ENCODE results near the gene QSOX2.

The QSOX2 gene

GRCh38 chr9:136230773-136231172, 14.8 kb downstream of the QSOX2 start:
- no peak overlapping the region for H3K4me3 Mint-ChIP-seq
- no peaks in the 10 kb centered on the region for H3K9me3 Mint-ChIP-seq
- no peaks in the 10 kb centered on the region for H3K27me3 Mint-ChIP-seq
- ATAC-seq: no peak
- H3K27ac Mint-ChIP-seq: peak overlapping the region; percentile 50
- H3K36me3 Mint-ChIP-seq: peaks cover 70% of the 10 kb centered on the region
- peaks cover 81% of the 10 kb centered on the region for H3K4me1 Mint-ChIP-seq

GRCh38 chr9:136230365-136230764, 15.2 kb downstream of the QSOX2 start:
- Mint-ChIP-seq H3K27ac (peak overlapping the region; percentile 50), H3K27me3 (no peaks in the 10 kb centered on the region), H3K4me1 (peaks cover 84% of the 10 kb centered on the region), H3K36me3 (peaks cover 66% of the 10 kb centered on the region), H3K4me3 (no peak overlapping the region), H3K9me3 (no peaks in the 10 kb centered on the region)
- ATAC-seq: no peak

DNA sequence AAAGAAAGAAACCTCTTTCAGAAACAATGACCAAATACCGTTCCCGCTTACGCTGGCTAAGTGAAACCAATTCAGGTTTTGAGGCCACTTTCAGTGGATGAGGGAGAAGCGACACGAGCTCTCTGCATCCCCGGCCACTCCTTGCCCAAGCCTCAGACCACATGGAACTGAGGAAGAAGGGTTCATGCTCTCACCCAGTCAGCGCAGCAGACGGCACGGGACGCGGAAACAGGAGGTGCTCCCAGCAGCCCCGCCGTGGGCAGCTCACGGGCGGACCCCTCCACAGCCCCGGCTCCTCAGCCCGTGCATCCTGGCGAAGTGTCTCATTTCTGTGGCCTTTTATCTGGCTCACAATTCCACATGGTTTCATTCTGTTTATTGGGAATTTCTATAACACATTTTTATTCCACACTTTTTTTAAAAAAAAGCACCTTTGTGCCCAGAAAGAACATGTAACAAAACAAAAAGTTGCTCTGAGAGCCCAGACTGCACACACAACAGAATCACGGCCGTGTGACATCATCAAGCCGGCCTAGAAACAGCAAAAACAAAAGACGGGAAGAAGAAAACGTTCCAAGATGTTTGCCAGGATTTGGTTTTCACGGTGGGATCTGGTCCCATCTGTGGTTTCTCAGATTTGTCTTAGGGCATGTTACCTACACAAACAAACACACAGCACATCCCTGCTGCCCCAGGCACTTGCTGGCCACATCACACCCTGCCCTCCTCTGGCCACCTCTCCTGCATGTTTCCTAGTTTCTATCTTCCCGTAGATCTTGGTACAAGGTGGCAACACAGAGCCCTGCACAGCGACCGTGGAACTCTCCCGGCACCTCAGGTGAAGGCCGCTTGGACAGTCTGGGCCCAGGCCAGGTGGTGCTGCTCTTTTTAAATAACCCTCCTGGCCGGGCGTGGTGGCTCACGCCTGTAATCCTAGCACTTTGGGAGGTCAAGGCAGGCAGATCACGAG, 16.2 kb downstream of the QSOX2 start:
- H3K9me3 Mint-ChIP-seq: no peaks in the 10 kb centered on the region
- H3K4me3 Mint-ChIP-seq: no peak overlapping the region
- peaks cover 84% of the 10 kb centered on the region for H3K4me1 Mint-ChIP-seq
- no peak for ATAC-seq
- peak overlapping the region; percentile 97 for H3K27ac Mint-ChIP-seq
- no peaks in the 10 kb centered on the region for H3K27me3 Mint-ChIP-seq
- peaks cover 56% of the 10 kb centered on the region for H3K36me3 Mint-ChIP-seq

DNA sequence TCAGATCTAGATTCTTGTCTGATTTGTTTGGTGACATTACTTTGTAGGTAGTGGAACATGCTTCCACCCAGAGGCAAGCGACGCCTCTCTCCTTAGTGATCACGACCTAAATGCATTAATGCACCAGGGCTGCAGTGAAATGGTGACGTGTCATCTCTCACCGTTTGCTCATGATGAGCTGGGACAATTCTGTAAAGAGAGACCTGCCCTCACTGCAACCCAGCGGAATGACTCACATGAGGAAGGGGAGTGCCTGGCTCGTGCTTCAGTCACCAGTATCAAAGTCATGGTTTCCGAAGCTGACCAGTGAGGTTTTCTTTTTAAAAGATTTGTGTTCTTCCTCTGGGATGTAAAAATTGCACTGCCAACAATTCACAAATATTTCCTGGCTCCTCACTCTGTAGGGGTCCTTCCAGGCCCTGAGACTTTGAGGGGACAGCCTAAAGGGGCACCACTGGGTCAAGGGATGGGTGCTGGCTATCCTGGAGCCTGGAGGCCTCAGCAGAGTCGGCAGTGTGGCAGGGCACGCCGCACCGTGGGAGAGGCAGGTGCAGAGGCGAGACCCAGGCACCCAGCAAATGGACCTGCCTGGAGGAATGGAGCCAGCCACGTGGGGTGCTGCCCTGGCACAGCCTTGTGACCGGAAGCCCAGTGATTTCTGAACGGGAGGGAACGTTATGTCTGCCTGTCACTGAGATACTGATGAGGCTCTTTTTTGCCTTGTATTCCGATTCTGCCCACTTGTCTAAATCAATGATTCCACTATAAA, 17.3 kb downstream of the QSOX2 start:
- ATAC-seq: no peak

DNA sequence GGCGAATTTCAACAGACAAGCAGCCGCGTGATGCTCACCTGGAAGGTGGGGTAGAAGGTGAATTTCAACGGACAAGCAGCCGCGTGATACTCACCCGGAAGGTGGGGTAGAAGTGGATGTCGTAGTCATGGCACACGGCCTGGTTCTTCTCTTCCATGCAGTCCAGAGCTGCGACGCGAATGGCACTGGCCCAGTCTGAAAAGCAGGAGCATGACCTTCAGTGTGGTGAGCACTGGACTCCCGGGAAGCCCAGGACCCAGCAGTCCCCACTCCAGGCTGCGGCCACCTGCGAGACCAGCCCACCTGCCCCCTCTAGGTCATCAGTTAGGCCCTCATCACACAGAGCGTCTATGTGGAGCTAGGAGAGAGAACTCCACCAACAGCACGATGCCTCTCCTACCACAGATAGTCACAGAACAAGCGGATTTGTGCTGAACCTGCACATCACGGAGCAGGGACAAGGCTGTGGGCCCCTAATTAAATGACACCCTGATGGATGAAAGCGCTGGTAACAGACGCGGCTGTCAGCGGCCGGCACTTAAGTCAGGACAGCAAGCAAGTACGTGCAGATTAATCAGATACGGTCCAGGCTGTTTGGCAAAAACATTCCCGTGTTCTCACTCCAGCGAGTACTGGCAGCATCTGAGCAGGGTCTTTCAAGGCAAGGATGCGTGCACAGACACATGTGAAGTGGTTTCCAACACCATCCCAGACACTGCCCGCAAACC, 18.8 kb downstream of the QSOX2 start:
- Mint-ChIP-seq H3K27ac (peak overlapping the region; percentile 97), H3K9me3 (no peaks in the 10 kb centered on the region), H3K27me3 (no peaks in the 10 kb centered on the region), H3K36me3 (peaks cover 61% of the 10 kb centered on the region), H3K4me1 (peaks cover 82% of the 10 kb centered on the region), H3K4me3 (no peak overlapping the region)
- ATAC-seq: no peak

More for the DNA sequence above, 17.3 kb downstream of the QSOX2 start:
- Mint-ChIP-seq H3K27ac (peak overlapping the region; percentile 97), H3K27me3 (no peaks in the 10 kb centered on the region), H3K36me3 (peaks cover 56% of the 10 kb centered on the region), H3K4me3 (no peak overlapping the region), H3K4me1 (peaks cover 82% of the 10 kb centered on the region), H3K9me3 (no peaks in the 10 kb centered on the region)

- Mint-ChIP-seq H3K27me3 (no peaks in the 10 kb centered on the region), H3K4me1 (peaks cover 75% of the 10 kb centered on the region), H3K9me3 (no peaks in the 10 kb centered on the region), H3K27ac (peak overlapping the region; percentile 97), H3K4me3 (peak overlapping the region; percentile 70), H3K36me3 (peaks cover 62% of the 10 kb centered on the region)
- ATAC-seq: peak; percentile 93
These were observed 19.6 kb downstream of the QSOX2 start for GRCh38 chr9:136225748-136226679.

GRCh38 chr9:136225366-136225747, 20.3 kb downstream of the QSOX2 start:
- H3K9me3 Mint-ChIP-seq: no peaks in the 10 kb centered on the region
- peak overlapping the region; percentile 97 for H3K27ac Mint-ChIP-seq
- peak overlapping the region; percentile 70 for H3K4me3 Mint-ChIP-seq
- no peaks in the 10 kb centered on the region for H3K27me3 Mint-ChIP-seq
- peaks cover 75% of the 10 kb centered on the region for H3K4me1 Mint-ChIP-seq
- ATAC-seq: peak; percentile 91
- H3K36me3 Mint-ChIP-seq: peaks cover 62% of the 10 kb centered on the region

DNA sequence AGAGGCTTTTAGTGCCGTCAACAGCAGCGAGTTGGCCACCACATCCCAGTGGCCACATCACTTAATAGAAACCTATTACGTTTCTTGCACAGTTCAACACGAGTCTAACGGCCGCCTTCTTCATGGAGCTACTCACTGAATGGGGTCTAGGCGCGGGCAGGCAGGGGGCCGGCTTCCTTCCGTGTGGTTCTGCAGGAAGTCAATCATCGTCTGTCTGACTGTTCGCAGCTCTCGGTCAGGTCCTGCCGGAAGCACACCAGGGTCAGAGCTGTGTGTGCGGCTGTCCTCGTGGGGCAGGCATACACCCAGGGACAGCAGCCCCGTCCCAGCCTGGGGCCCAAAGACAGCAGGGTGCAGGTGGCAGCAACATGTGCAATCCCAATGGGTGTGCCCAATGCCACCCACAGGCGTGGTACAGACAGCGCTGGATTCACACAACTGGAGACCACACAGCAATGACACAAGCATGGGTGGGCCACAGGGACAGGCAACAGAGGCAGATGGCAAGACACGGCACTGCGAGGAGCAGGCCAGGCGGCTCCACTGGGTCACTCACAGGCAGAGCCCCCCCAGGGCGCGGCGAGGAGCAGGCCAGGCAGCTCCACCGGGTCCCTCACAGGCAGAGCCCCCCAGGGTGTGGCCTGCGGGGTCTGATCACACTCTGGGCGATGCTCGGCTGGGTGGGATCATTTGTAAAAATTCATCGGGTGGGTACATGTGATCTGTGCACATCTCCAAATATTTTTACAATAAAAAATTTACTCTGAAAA, 21.6 kb downstream of the QSOX2 start:
- Mint-ChIP-seq H3K4me3 (no peak overlapping the region), H3K36me3 (peaks cover 69% of the 10 kb centered on the region), H3K9me3 (no peaks in the 10 kb centered on the region), H3K27me3 (no peaks in the 10 kb centered on the region), H3K4me1 (peaks cover 69% of the 10 kb centered on the region), H3K27ac (peak overlapping the region; percentile 97)
- no peak for ATAC-seq

GRCh38 chr9:136222906-136223285, 22.7 kb downstream of the QSOX2 start:
- peak overlapping the region; percentile 97 for H3K27ac Mint-ChIP-seq
- H3K4me1 Mint-ChIP-seq: peaks cover 58% of the 10 kb centered on the region
- no peak for ATAC-seq
- H3K4me3 Mint-ChIP-seq: no peak overlapping the region
- H3K27me3 Mint-ChIP-seq: no peaks in the 10 kb centered on the region
- no peaks in the 10 kb centered on the region for H3K9me3 Mint-ChIP-seq
- peaks cover 72% of the 10 kb centered on the region for H3K36me3 Mint-ChIP-seq

DNA sequence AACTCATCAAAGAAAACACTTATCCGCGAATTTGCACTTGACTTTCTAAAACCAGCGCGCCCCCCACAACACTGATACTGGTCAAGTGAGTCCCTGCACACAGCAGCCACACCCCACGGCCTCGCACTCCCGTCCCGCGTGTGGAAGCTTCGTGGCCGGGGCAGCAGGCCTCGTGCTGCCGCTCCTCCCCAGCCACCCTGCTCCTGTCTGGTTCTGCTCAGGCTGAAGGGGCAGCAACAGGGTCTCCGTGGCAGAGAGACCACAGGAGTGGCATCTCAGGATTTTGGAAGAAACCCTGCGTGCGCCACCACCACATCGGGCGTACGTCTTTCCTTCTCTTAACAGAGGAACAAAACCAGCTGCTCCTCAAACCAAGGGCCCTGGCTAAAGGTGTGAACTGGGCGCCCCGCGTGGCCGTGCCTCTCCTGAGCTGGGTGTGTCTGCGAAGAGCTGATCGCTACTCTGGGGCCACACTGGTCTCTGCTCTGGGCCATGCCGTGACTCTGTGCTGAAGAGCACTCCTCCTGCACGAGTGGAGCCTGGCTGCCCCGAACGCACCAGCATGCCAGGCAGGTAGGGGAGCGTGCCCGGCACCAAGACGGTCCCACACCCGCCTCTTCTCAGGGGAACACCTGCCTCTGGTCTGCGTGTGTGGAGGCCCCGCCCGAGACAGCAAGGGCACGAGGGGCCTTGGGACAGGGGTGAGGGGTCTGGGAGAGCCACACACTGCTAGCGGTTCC, 23.3 kb downstream of the QSOX2 start:
- H3K4me3 Mint-ChIP-seq: no peak overlapping the region
- no peaks in the 10 kb centered on the region for H3K9me3 Mint-ChIP-seq
- peak overlapping the region; percentile 97 for H3K27ac Mint-ChIP-seq
- H3K4me1 Mint-ChIP-seq: peaks cover 52% of the 10 kb centered on the region
- H3K27me3 Mint-ChIP-seq: no peaks in the 10 kb centered on the region
- ATAC-seq: no peak
- peaks cover 71% of the 10 kb centered on the region for H3K36me3 Mint-ChIP-seq

- no peak for ATAC-seq
- Mint-ChIP-seq H3K4me1 (peaks cover 31% of the 10 kb centered on the region), H3K36me3 (peaks cover 78% of the 10 kb centered on the region), H3K9me3 (no peaks in the 10 kb centered on the region), H3K27me3 (no peaks in the 10 kb centered on the region), H3K4me3 (no peak overlapping the region), H3K27ac (peak overlapping the region; percentile 37)
These were observed 25.4 kb downstream of the QSOX2 start for GRCh38 chr9:136220017-136220729.

- Mint-ChIP-seq H3K4me3 (no peak overlapping the region), H3K4me1 (peaks cover 22% of the 10 kb centered on the region), H3K27me3 (no peaks in the 10 kb centered on the region), H3K27ac (no peak overlapping the region), H3K36me3 (peaks cover 87% of the 10 kb centered on the region), H3K9me3 (no peaks in the 10 kb centered on the region)
- ATAC-seq: no peak
These were observed 26.3 kb downstream of the QSOX2 start for GRCh38 chr9:136219276-136219675.

- H3K36me3 Mint-ChIP-seq: peaks cover 87% of the 10 kb centered on the region
These were observed 26.9 kb downstream of the QSOX2 start for GRCh38 chr9:136218673-136219072.

More at GRCh38 chr9:136218673-136219072, 26.9 kb downstream of the QSOX2 start:
- peaks cover 17% of the 10 kb centered on the region for H3K4me1 Mint-ChIP-seq
- no peak for ATAC-seq
- H3K27ac Mint-ChIP-seq: no peak overlapping the region
- H3K27me3 Mint-ChIP-seq: no peaks in the 10 kb centered on the region
- no peak overlapping the region for H3K4me3 Mint-ChIP-seq
- H3K9me3 Mint-ChIP-seq: no peaks in the 10 kb centered on the region
